ENCODE data around the gene SLC30A1. TPM values are rescaled to one million over a fixed set of nuclear protein-coding genes. Genes with fewer than 3 reads are reported as not detected.

The SLC30A1 gene
- total and polyA plus RNA-seq, 2 of the 13 experiments (the other 11 are each of a cell fraction or from before 2014, with no cell fraction given) = 5.9 to 24.4 TPM

GRCh38 chr1:211619033-211619996, 40.4 kb upstream of the SLC30A1 start (continued):
- TF ChIP-seq SNAI1 (CRISPR knock-in tag; IDR thresholded peaks at IDR 0.05; ENCODE audit: borderline replicate concordance) (no peak), TBX3 (IDR thresholded peaks at IDR 0.05; ENCODE audit: borderline replicate concordance) (no peak), ZNF333 (CRISPR knock-in tag; IDR thresholded peaks at IDR 0.05; ENCODE audit: borderline replicate concordance) (no peak), TIGD3 (CRISPR knock-in tag; IDR thresholded peaks at IDR 0.05; ENCODE audit: borderline replicate concordance) (no peak), ZNF557 (CRISPR knock-in tag; IDR thresholded peaks at IDR 0.05) (no peak), ZGPAT (CRISPR knock-in tag; IDR thresholded peaks at IDR 0.05) (peak; percentile 4; the same call in 1 of the 2 replicates), POGK (CRISPR knock-in tag; conservative IDR thresholded peaks at IDR 0.05) (peak; percentile 64; the same call in 1 of the 2 replicates), ZNF329 (CRISPR knock-in tag; IDR thresholded peaks at IDR 0.05; ENCODE audit: low read depth) (no peak), ZNF605 (CRISPR knock-in tag; IDR thresholded peaks at IDR 0.05) (no peak; the same call in 1 of the 2 replicates), SYNCRIP (IDR thresholded peaks at IDR 0.05; ENCODE audit: insufficient read depth, low read depth, low read length) (no peak), ZNF629 (CRISPR knock-in tag; conservative IDR thresholded peaks at IDR 0.05) (peak; percentile 100), PHF5A (CRISPR knock-in tag; IDR thresholded peaks at IDR 0.05; ENCODE audit: low read depth, unreplicated experiment) (no peak), ZNF512B (CRISPR knock-in tag; IDR thresholded peaks at IDR 0.05; ENCODE audit: borderline replicate concordance) (no peak), SP4 (CRISPR knock-in tag; IDR thresholded peaks at IDR 0.05) (no peak; the same call in 1 of the 2 replicates), PITX1 (CRISPR knock-in tag; IDR thresholded peaks at IDR 0.05) (no peak), TBL1XR1 (IDR thresholded peaks at IDR 0.05; ENCODE audit: borderline replicate concordance, low read length, partially characterized antibody) (no peak), MAFK (conservative IDR thresholded peaks at IDR 0.05 in 1 of 2, IDR thresholded peaks at IDR 0.05 in 1 of 2; ENCODE audit: low read length in 2 of 2) (no peak), ARNT (IDR thresholded peaks at IDR 0.05) (no peak), MAF1 (CRISPR knock-in tag; IDR thresholded peaks at IDR 0.05; ENCODE audit: borderline replicate concordance) (no peak), FOXM1 (CRISPR knock-in tag; IDR thresholded peaks at IDR 0.05) (no peak), FOXJ3 (CRISPR knock-in tag; IDR thresholded peaks at IDR 0.05; ENCODE audit: borderline replicate concordance) (0 out of 2 replicates have a peak, but pooled peaks have one; percentile 22), NR2F2 (IDR thresholded peaks at IDR 0.05; ENCODE audit: borderline replicate concordance, low read depth) (peak; percentile 89)

All from HepG2 (cell line).